GM21515 (cell line): Measurements from ENCODE around the gene PLOD2.
A peak's percentile ranks its signal among the peaks of the same experiment; 100 is the strongest.

ENCODE experiments used
- ATAC-seq: cut with Tn5 transposase; IDR thresholded peaks from one replicate; pipeline ENCODE4 v1.9.1; 2021; ENCODE audit not compliant: unreplicated experiment

Gene PLOD2

GRCh38 chr3:146160964-146161662 lies at the start of gene PLOD2:
Gene PLOD2, minus strand, starts transcription at chr3:146161184. Its CDS starts 195 bp downstream, at chr3:146160989.
- no peak for ATAC-seq

GRCh38 chr3:146209371-146209770 lies 48.4 kb upstream of the PLOD2 start:
- ATAC-seq = no peak

- ATAC-seq = no peak
Observed at GRCh38 chr3:146203776-146204175, 42.8 kb upstream of the PLOD2 start.

- no peak for ATAC-seq
Observed at GRCh38 chr3:146200461-146201220, 39.7 kb upstream of the PLOD2 start.

- ATAC-seq = no peak
Observed at GRCh38 chr3:146199762-146200161, 38.8 kb upstream of the PLOD2 start.

GRCh38 chr3:146196789-146197188 lies 35.8 kb upstream of the PLOD2 start:
- no peak for ATAC-seq

- no peak for ATAC-seq
Observed at GRCh38 chr3:146195605-146196004, 34.6 kb upstream of the PLOD2 start.

- no peak for ATAC-seq
Observed at GRCh38 chr3:146195030-146195429, 34.0 kb upstream of the PLOD2 start.

GRCh38 chr3:146191051-146191450 lies 30.1 kb upstream of the PLOD2 start:
- no peak for ATAC-seq

- ATAC-seq = peak; percentile 95
Observed at GRCh38 chr3:146189519-146190173, 28.7 kb upstream of the PLOD2 start.

- no peak for ATAC-seq
Observed at GRCh38 chr3:146187334-146187950, 26.5 kb upstream of the PLOD2 start.

- ATAC-seq = no peak
Observed at GRCh38 chr3:146184241-146185015, 23.4 kb upstream of the PLOD2 start.

- ATAC-seq = no peak
Observed at GRCh38 chr3:146181216-146181615, 20.2 kb upstream of the PLOD2 start.

- ATAC-seq = no peak
Observed at GRCh38 chr3:146180376-146180775, 19.4 kb upstream of the PLOD2 start.

- no peak for ATAC-seq
Observed at GRCh38 chr3:146178006-146178689, 17.2 kb upstream of the PLOD2 start.

GRCh38 chr3:146177519-146177918 lies 16.5 kb upstream of the PLOD2 start:
- ATAC-seq = no peak

GRCh38 chr3:146177072-146177471 lies 16.1 kb upstream of the PLOD2 start:
- no peak for ATAC-seq

GRCh38 chr3:146172586-146172985 lies 11.6 kb upstream of the PLOD2 start:
- ATAC-seq = no peak

GRCh38 chr3:146170591-146170990 lies 9.6 kb upstream of the PLOD2 start:
- no peak for ATAC-seq

GRCh38 chr3:146169891-146170290 lies 8.9 kb upstream of the PLOD2 start:
- ATAC-seq = no peak
